Activated CD4-positive, CD25-positive, alpha-beta regulatory T cell (primary cell): Measurements from ENCODE around the gene TMEM8B.

Experiments
- DNase-seq, 4 experiments: peaks; one replicate each; lab custom pipeline; 2025; lab: John Stamatoyannopoulos, UW

The TMEM8B gene

GRCh38 chr9:35841645-35841900 is 12.5 kb downstream of the TMEM8B start:
- no peak for DNase-seq

DNA sequence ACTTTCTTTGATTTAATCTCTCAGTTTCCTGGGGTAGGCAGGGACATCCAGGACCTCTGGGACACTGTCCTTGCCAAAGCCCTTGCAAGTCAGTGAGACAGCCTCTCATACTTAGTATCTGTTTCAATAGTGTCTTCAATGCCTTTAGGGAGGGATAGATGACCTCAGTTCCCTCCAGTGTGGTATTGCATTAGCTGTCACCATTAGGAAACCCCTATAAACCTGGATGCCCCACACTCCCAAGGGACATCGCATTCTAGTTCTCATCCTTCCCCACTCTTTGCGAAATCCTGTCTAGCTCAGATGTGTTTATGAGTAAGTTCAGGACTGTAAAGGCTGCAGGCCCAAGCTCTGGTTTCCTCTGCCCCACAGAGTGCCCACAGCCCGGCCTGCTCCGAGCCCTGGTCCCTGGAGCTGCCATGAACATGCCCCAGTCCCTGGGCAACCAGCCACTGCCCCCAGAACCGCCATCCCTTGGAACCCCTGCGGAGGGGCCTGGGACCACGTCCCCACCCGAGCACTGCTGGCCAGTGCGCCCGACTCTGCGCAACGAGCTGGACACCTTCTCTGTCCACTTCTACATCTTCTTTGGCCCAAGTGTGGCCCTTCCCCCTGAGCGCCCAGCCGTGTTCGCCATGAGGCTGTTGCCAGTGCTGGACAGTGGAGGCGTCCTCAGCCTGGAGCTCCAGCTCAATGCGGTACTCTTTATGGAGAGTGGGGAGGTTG is 13.2 kb downstream of the TMEM8B start:
- no peak for DNase-seq

GRCh38 chr9:35842795-35843194 is 13.8 kb downstream of the TMEM8B start:
- DNase-seq = no peak

DNA sequence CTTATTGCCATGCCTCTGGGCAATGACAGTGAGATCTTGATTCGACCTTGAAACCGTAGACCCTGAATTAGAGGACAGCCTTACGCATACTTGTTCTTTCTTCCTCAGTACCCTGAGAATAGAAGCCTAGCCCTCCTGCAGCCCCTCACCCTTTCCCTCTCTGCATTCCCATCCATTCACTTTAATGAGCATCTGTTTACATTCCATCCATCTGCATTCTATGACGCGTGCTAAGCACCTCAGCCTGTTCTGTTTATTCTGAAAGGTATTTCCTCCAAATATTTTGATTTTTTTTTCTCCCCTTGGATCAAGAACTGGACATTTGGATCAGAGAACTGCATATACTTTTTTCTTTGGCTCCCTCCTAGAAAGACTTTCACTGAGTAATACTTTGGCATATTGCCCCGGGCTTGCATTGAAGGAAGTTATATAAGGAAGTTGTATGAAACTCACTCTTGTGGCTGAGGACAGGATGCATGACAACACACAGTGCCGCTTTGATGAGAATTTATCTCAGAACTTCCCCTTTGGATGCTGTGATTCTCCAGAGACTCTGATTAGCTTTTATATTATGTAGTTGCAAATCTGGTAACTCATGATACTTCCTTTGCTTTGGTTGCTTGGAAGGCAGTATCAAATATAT is 15.7 kb downstream of the TMEM8B start:
- DNase-seq = no peak

- no peak for DNase-seq
These were observed 17.1 kb downstream of the TMEM8B start for GRCh38 chr9:35845824-35846771.

GRCh38 chr9:35847792-35848572 is 19.0 kb downstream of the TMEM8B start:
- DNase-seq = peak in 1 of 4 experiments; percentile 8

DNA sequence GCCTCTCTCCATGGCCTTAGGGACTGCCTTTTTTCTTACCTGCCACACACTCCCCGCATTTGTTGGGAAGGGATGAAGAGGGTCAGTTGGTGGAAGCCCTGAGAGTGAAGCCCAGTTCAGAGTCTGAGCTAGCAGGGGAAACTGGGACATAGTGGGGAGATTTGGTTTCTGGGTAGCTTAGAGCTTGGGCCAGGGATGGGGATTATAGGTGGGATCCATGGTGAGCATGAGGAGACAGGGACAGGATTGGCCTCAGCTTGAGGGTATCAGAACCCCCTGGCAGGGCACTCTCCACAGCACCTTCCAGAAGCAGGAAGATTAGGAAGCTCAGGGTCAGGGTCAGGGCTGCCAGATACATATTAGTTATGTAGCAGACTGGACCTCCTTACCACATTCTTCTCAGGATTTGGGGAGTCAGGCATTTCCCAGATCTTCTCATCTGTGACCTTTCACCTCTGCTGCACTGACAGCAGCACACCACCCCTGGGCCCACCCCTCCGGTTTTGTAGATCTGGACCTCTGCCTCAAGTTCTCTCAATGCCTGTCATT is 23.3 kb downstream of the TMEM8B start:
- no peak for DNase-seq

GRCh38 chr9:35852876-35853865 is 24.1 kb downstream of the TMEM8B start:
- DNase-seq = no peak

- no peak for DNase-seq
These were observed 25.2 kb downstream of the TMEM8B start for GRCh38 chr9:35854091-35854762.

DNA sequence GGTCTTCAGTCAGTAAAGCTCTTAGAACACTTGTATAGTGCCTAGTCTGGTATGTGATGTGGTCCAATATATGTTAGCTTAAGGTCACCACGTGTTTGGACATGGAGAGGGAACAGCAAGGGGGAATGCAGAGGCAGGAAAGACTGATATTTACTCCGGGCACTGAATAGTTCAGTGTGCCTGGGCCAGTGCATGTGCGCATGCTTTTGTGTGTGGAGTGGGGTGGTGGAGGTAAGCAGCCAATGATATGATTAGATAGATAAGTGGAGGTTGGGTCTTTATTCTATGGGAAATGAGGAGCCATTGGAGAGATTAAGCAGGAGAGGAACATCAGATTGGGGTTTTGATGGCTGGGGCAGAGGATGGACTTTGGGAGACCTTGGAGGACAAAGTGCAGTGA is 27.2 kb downstream of the TMEM8B start:
- DNase-seq = no peak

- DNase-seq = no peak
These were observed 27.9 kb downstream of the TMEM8B start for GRCh38 chr9:35856882-35857281.

DNA sequence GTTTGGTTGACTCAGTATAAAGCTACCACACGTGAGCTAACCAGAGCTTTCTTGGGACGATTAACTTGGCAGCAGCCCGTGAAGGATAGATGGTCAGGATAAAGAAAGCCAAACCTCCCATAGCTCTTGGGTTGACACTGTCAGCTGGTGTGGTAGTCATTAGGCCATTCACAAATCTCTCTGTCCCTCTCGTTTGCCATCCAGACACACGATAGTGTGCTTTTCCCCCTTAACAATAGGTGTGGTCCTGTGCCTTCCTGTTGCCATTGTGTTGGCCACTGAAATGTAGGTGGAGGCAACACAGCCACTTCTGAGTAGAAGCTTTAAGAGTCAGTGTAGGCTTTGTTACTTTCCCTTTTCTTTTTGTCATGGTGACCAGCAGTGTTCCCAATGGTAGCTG is 29.4 kb downstream of the TMEM8B start:
- no peak for DNase-seq

DNA sequence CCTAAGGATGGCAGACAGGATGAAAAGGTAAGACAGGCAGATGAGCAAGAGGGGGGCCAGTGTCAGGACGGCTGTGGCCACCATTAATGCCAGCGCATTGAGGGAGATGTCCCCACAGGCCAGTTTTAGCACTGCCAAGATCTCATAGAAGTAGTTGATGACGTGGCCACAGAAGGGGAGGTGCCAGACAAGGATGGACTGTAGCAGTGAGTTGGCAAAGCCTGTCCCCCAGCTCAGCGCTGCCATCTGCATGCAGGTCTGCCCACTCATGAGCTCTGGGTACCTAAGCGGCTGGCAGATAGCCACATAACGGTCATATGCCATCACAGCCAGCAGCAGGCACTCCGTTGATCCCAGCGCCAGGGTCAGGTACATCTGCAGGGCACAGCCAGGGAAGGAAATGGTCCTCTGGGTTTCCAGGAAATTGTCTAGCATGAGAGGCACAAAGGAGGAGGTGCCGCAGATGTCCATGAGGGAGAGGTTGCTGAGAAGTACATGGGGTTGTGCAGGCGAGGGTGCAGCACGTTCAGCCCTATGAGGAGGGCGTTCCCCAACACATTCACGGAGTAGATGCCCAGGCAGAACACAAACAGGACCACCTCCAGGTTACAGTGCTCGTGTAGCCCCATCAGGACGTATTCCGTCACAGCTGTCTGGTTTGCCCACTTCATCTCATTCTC is 30.4 kb downstream of the TMEM8B start:
- DNase-seq = no peak

- DNase-seq = no peak
These were observed 30.9 kb downstream of the TMEM8B start for GRCh38 chr9:35859990-35860339.

GRCh38 chr9:35861161-35861897 is 32.3 kb downstream of the TMEM8B start:
- DNase-seq = no peak

DNA sequence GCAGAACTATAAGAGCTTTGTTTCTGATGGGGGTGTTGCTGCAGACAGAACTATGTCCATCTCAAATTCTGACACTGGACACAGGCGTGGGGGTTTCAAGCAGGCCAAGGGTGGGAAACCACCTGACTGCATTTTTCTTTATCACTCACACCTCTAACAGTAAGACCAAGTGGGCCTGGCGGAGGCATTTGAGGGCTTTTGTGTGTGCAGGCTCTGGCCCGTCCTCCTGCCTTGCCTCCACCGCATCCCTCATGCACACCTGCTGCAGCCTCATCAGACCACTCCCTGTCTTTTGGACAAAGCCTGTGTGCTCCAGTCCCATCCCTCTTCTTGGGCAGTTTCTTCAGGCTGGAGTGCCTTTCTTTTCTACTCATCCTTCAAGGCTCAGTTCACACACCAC is 33.3 kb downstream of the TMEM8B start:
- DNase-seq = no peak

DNA sequence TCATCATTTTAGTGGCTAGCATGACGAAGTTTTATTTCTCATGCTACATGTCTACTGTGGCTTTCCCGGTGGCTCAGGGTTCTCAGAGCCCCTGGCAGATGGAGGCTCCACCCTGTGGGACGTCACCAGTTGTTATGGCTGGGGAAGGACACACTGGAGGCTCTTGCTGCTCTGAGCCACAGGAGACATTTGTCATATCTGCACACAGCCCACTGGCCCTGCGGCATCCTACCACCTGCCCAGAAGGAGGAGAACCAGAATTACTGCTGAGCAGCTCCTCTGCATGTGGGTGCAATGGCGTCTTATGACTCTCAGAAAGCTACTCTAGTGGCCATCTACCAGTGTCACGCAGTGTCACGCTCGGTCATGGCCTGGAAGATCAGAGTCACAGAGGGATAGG is 34.6 kb downstream of the TMEM8B start:
- DNase-seq = no peak

- no peak for DNase-seq
These were observed 35.7 kb downstream of the TMEM8B start for GRCh38 chr9:35864695-35865255.

GRCh38 chr9:35867538-35867937 is 38.5 kb downstream of the TMEM8B start:
- no peak for DNase-seq
